ENCODE results near the gene PSMB2. TPM values are rescaled to one million over a fixed set of nuclear protein-coding genes. Genes with fewer than 3 reads are reported as not detected.

PSMB2 gene
- total RNA-seq, 4 donors from 2014 or later = 37.9 to 50.2 (median 43.1) TPM

DNA sequence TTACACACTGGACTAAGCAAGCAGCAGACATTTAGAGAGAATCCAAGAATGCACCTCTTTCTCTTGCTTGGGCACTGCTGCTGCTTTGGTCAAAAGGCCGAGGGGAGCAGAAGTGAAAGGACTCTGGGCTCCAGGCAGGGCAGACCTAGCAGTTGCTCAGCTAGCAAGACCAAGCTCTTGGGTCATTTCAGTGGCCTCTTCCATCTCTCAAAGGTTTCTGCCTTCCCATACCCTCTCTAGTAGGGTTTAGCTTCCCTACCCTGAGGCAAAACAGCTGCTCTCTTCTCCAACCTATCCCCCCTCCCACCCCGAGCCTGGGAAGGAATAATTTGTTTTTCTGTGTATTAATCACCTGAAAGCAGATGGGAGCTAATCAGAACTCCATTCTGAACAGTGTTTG lies 42.4 kb downstream of the PSMB2 start:
- Histone ChIP-seq H3K27ac (no peak overlapping the region), H3K4me3 (replicated peaks in 1 of 3) (no peak overlapping the region), H3K36me3 (peaks cover 17 to 22% of the 10 kb centered on the region in 2 donors), H3K9me3 (no peaks in the 10 kb centered on the region), H3K4me1 (no peaks in the 10 kb centered on the region), H3K27me3 (no peaks in the 10 kb centered on the region)
- no peak for TF ChIP-seq POLR2A (IDR thresholded peaks at IDR 0.05)
- intact Hi-C loops (cut with DNase I) = no loop called here
- 75 to 85% methylated on average over 2 of the region's 2 CpGs for WGBS, 2 donors
- no peak for DNase-seq

DNA sequence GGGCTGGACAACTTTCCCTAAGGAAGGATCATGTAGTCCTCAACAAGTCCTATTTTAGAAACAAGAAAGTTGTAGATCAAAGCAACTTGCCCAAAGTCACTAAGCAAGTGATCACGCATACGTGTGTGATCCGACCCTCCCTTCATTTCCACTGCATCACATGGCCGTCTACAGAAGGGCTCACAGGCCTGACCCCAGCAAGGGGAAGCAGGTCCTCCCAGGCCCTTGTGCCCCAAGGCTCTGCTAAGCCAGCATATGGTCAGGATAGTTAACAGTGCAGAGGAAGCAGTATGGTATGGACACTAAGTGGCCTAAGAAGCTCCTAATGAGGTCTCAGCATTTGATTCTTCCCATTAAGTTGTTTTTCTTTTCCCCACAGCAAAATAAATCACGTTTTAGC lies 43.5 kb downstream of the PSMB2 start:
- intact Hi-C loops (cut with DNase I) = no loop called here
- 77 to 80% methylated on average over 5 of the region's 5 CpGs for WGBS, 2 donors
- Histone ChIP-seq H3K9me3 (no peaks in the 10 kb centered on the region), H3K27ac (no peak overlapping the region), H3K36me3 (peaks cover 7 to 14% of the 10 kb centered on the region in 2 donors), H3K27me3 (no peaks in the 10 kb centered on the region), H3K4me1 (no peaks in the 10 kb centered on the region), H3K4me3 (replicated peaks in 1 of 3) (no peak overlapping the region)
- TF ChIP-seq, protein P1, sequence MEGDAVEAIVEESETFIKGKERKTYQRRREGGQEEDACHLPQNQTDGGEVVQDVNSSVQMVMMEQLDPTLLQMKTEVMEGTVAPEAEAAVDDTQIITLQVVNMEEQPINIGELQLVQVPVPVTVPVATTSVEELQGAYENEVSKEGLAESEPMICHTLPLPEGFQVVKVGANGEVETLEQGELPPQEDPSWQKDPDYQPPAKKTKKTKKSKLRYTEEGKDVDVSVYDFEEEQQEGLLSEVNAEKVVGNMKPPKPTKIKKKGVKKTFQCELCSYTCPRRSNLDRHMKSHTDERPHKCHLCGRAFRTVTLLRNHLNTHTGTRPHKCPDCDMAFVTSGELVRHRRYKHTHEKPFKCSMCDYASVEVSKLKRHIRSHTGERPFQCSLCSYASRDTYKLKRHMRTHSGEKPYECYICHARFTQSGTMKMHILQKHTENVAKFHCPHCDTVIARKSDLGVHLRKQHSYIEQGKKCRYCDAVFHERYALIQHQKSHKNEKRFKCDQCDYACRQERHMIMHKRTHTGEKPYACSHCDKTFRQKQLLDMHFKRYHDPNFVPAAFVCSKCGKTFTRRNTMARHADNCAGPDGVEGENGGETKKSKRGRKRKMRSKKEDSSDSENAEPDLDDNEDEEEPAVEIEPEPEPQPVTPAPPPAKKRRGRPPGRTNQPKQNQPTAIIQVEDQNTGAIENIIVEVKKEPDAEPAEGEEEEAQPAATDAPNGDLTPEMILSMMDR (IDR thresholded peaks at IDR 0.05) = no peak
- no peak for TF ChIP-seq POLR2A (IDR thresholded peaks at IDR 0.05)
- no peak for DNase-seq

DNA sequence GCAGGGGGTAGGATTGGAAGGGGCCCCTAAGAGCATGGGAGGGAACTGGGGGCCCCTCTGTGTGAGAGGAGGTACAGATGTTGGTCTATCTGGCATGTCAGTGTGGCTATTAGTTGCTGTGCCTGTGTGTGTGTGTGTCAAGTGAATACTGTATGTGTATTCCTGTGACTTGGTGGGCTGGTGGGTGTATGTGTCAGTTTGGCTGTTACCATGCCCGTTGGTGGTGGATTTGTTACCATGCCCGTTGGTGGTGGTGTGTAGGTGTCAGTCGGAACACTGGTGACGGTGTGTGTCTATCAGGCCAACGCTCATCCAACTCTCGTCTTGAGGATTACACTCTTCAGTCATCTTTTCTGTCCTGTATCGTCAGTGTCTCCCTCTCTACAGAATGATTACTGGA lies 45.6 kb downstream of the PSMB2 start:
- peaks cover 0 to 4% of the 10 kb centered on the region in 2 donors for H3K36me3 ChIP-seq
- H3K27me3 ChIP-seq = no peaks in the 10 kb centered on the region
- no peak overlapping the region for H3K4me3 ChIP-seq (replicated peaks in 1 of 3)
- DNase-seq = no peak
- TF ChIP-seq POLR2A (IDR thresholded peaks at IDR 0.05) = no peak
- TF ChIP-seq, protein P1 (IDR thresholded peaks at IDR 0.05) = no peak
- 94% methylated on average over 7 of the region's 7 CpGs for WGBS, 2 donors
- H3K27ac ChIP-seq = no peak overlapping the region
- no peaks in the 10 kb centered on the region for H3K4me1 ChIP-seq
- intact Hi-C loops (cut with DNase I) = no loop called here
- no peaks in the 10 kb centered on the region for H3K9me3 ChIP-seq

DNA sequence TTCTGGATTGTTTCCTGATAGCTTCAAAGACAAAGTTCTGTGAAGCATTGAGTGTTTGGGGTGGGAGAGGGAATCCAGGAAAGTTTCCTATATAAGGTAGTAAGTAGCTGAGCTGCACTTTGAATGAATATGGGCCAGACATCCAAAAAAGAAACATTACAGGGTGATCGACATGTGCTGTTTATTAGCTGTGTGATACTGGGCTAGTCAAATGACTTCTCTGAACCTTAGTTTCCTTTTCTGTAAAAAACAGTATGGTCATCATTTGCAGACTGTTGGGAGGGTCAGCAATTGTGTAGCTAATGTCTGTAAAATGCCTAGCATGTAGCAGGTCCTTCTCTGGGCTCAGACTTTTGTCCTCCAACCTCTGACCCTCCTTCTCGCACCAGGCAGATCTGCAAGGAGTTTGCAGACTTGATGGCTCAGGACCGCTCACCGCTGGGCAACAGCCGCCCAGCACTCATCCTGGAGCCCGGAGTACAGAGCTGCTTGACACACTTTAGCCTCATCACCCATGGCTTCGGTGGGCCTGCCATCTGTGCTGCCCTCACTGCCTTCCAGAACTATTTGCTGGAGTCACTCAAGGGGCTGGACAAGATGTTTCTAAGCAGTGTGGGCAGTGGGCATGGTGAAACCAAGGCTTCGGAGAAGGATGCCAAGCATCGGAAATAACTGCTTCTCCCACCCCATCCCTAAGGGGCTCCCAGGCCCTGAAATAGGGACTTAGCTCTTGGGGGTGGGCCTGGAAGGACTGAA lies 47.1 kb downstream of the PSMB2 start:
- Histone ChIP-seq H3K4me3 (replicated peaks in 1 of 3) (no peak overlapping the region), H3K27ac (no peak overlapping the region), H3K9me3 (no peaks in the 10 kb centered on the region), H3K36me3 (no peaks in the 10 kb centered on the region), H3K27me3 (no peaks in the 10 kb centered on the region), H3K4me1 (no peaks in the 10 kb centered on the region)
- intact Hi-C loops (cut with DNase I) = no loop called here
- TF ChIP-seq, protein P1 (IDR thresholded peaks at IDR 0.05) = no peak
- TF ChIP-seq POLR2A (IDR thresholded peaks at IDR 0.05) = no peak
- 91 to 94% methylated on average over 7 to 9 of the region's 9 CpGs for WGBS, 2 donors
- no peak for DNase-seq

DNA sequence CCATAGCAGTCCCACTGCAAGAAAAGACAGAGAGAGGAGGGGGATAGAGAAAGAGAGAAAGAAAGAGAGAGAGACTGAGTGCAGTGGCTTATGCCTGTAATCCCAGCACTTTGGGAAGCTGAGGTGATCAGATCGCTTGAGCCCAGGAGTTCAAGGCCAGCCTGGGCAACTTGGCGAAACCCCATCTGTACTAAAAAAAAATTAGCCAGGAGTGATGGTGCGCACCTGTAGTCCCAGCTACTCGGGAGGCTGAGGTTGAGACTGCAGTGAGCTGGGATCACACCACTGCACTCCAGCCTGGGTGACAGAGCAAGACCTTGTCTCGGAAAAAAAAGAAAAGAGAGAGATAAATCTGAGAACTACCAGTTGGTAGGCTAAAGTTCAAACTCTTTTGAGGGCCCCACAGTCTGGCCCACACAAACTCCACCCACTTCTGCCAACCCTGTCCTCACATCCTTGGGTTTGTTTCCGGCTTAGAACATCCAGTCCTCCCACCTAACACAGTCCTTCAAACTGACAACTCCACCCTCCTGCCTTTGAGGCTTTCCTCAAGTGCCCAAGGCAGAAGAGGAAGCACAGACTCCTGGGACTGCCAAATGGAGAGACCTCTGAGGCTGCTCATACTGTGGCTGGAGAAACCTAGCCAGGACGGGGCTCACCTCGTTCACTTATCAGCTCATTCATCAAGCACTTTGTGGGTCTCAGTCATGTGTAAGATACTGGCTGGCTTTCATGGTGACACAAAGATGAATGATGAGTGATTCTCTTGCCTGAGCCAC lies 48.1 kb downstream of the PSMB2 start:
- Histone ChIP-seq H3K9me3 (no peaks in the 10 kb centered on the region), H3K27ac (no peak overlapping the region), H3K36me3 (no peaks in the 10 kb centered on the region), H3K4me1 (no peaks in the 10 kb centered on the region), H3K27me3 (no peaks in the 10 kb centered on the region), H3K4me3 (replicated peaks in 1 of 3) (no peak overlapping the region)
- intact Hi-C loops (cut with DNase I) = no loop called here
- 70 to 74% methylated on average over 8 of the region's 8 CpGs for whole genome bisulfite sequencing, 2 donors
- TF ChIP-seq, protein P1 (IDR thresholded peaks at IDR 0.05) = no peak
- no peak for TF ChIP-seq POLR2A (IDR thresholded peaks at IDR 0.05)
- DNase-seq = no peak

All from thyroid gland (tissue), 4 donors.